DLD1 (cell line): ENCODE data around the gene INF2.
"Not testable (repeated sequence)": the region's sequence is repeated elsewhere in the genome, so short reads cannot be mapped to it uniquely, and the experiment has no call there.

Source experiments
- in situ Hi-C: cut with HindIII; loops from 2 replicates; pipeline ENCODE4 v1.10.0; 2017; ENCODE audit warnings: low sequenced_read_pairs

The INF2 gene

GRCh38 chr14:104717646-104718045, 28.2 kb downstream of the INF2 start:
- in situ Hi-C loops, result no loop called here

GRCh38 chr14:104718147-104718546, 28.7 kb downstream of the INF2 start:
- in situ Hi-C loops, result no loop called here

GRCh38 chr14:104718871-104719270, 29.5 kb downstream of the INF2 start:
- in situ Hi-C loops, result no loop called here

- in situ Hi-C loops, result no loop called here
These were observed 29.9 kb downstream of the INF2 start for GRCh38 chr14:104719343-104719742.

DNA sequence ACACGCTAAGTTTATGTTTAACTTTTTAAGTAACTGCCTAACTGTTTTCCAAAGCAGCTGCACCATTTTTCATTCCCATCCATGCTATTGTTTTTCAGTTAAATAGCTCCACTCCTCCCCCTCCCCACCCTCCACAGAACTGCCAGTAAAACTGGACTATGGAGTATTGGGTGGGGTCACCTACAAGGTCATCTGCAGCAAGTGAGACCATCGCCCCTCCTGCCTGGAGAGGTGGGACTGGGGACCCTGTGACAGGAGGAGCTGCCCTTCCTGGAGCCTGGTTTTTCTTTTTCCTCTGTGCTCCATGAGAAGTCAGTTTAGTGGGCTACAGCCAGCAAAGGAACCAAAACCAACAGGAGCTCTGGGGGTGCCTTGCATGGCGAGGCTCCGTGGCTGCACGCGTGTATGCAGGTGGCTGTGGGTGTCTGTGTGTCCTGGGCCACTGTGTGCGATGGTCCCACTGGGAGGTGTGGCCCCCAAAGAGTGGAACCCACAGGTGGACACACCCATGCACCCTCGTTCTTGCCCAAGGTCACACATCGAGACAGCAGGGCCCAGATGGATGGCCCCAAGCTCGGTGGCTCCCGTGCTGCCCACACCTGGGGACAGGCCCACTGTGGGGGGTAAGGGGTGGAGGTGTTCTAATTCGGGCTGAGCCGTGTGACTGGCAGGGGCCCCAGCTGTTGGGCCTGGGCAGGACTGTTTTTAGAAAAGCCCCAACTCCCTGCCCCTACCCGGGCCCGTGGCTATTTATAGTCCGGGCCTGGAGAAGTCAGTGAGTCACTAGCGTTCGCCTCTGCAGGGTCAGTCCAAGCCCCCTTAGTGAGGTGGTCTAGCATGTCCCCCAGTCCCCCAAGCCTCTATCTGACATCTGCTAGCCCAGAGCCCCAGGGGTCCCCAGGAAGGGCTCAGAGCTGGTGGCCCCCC, 32.4 kb downstream of the INF2 start:
- in situ Hi-C loops, result no loop called here

DNA sequence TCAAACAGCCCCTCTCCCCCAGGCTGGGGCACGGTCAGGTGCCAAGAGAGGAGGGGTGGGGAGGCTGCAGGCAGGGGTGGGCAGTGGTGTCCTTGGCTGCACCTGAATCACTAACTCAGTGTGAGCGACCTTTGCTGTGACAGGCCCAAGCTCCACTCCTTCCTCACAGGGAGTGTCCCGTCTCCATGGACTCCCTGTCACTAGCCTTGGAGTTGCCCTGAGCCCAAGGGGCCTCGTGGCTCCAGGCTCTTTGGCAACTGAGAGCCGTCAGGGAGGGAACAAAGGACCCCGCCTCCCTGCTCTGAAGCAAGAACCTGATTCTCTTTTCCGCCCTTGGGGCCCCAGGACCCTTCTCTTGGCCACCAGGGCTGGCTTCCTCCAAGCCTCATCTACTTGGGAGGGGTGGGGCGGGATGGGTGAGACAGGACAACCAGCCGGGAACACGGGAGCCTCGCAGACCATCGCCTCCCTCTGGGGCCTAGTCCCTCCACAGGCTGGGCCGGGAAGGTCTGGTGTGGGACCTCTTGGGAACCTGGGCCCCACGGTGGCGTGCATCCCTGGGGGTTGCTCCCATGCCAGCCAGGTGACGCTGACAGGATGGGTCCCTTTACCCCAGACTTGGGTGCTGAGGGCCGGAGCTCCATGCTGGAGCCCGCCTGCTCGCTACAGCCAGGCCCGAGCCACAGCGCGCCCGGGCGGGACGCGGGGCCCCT, 33.7 kb downstream of the INF2 start:
- in situ Hi-C loops, result no loop called here

DNA sequence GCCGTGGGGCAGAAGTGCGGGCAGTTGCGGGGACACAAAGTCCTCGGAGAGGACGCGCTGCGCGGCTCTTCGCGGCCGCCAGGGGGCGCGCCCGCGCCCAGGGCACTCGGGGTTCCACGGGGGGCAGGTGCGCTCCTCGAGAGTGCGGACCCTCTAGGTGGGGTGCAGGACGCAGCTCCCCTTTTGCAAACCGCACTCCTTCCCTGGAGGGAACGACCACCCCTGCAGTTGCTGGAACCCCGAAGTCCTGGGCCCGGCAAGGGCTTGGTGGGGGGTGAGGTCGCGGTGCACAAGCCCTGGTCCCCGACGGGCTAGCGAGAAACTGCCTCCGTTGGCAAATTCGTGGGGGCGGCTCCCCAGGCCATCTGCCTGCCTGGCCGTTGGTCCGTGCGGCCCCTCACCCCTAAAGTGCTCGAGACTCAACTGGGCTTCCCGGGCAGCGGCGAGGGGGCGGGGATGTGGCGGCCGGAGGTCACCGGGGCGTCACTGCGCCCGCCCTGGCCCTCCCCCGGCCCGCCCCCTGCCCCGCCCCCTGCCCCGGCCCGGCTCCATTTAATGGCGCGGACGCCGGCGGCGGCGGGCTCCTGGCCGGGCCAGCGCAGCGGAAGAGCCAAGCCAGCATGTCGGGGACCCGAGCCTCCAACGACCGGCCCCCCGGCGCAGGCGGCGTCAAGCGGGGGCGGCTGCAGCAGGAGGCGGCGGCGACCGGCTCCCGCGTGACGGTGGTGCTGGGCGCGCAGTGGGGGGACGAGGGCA, 34.4 kb downstream of the INF2 start, which contains the start of gene ADSS1:
TSS of gene ADSS1 (plus strand) at position 579 of the 756 bp plus-strand sequence. CDS start at position 621, 42 bp downstream.
- in situ Hi-C loops, result no loop called here

- in situ Hi-C loops, result no loop called here
These were observed 35.1 kb downstream of the INF2 start for GRCh38 chr14:104724407-104724980.

DNA sequence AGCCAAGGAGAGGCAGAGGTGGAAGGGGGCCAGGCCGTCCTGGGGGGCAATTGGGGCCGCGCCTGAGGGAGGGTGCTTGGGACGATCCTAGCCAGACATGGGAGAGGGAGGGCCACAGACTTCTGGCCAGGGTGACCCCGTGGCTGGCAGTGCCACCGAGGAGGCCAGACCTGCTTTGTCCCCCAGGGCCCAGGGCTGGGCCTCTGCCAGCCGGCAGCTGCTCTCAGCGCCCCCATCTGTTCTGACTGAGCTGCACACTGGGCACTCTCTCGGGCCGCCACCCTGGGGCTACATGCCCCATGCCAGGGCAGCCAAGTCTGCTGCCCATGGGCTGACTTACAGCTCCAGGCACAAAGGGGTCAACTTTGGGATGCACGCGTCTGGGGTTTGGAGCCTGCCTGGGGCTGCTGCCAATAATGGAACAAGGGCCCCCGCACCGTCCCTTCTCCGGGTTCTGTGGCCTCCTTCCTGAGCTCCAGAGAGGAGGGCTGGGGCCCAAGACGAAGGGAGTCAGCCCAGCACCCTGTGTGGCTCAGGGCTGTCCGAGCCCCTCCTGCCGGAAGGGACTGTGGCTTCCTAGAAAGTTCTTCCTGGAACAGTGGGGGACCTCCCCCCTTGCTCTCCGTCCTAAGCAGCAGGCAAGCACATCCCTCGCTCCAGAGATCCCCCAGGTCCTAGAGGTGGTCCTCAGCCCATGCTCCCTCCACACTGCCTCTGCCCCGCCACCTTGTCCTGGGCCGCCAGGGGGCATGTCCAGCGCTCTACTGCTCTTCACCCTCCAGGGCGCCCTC, 35.8 kb downstream of the INF2 start:
- in situ Hi-C loops, result no loop called here

DNA sequence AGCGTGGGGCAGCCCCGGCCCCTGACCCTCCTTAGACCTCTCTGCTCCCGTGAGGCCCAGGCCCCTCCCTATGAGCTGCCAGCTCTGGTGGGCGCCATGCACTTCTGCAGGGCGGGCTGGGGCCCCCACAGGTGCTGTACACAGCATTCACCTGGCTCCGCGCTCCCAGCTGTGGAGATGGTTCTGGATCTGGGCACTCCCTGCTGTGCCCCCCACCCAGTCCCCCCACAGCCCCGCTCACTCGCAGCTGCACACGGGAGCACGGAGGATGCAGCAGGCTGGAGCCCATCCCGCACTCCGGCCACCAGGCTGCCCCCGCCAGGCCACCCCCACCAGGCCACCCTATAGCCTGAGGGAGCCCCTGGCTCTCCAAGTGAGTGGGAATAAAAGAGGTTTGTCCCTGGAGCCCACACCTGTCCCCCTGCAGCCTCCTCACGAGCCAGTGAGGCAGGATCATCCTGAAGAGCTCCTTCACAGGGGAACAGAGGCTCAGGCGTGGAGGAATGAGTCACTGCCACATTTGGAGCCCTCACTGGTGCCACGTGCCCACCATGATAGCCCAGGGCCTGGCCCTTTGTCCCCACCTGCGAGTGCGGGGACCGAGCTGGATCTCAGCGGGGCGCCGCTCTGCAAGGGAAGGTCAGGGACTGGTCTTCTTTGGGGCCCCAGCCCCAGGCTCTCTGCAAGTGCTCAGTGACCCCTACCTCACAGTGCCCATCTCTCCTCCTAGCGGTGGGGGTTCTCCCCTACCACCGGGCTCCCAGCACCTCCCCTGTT, 36.5 kb downstream of the INF2 start:
- in situ Hi-C loops, result no loop called here

DNA sequence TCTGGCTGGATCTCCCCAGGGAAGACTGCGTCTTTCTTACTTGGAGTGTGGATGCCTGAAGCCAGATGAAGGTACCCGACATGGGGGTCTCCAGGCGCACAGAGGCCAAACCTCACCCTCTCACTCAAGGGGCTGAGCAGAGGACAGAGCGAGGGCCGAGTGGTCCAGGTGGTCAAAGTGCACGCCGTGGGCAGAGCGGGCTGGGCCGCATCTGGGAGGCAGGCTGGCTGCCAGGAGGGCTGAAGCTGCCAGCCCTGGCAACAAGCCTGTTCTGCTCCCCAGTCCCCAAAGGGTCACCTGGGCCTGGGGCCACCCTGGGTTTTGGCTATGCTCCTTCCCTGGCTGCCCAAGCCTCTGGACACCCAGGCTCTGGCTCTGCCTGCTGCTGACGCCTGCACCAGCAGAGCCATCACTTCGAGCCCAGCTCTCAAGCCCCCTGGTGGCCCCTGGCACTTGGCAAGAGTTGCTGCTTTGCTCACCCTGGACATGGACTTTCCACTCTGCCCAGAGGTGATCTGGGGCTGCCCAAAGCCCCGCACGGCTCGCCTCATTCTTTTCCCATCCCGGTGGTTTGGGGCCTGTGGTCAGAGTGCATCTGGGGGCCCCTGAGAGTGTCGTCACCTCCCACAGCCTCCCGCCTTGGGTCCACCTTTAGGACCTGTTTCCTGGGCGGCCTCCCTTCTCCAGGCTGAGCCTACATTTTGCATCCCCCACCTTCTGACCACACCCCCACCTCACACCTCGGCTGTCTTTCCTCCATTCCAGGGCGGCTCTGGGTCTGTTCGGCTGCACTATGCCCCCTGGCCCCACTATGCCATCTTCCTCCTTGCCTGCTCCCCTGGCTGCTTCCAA, 37.4 kb downstream of the INF2 start:
- in situ Hi-C loops, result no loop called here

DNA sequence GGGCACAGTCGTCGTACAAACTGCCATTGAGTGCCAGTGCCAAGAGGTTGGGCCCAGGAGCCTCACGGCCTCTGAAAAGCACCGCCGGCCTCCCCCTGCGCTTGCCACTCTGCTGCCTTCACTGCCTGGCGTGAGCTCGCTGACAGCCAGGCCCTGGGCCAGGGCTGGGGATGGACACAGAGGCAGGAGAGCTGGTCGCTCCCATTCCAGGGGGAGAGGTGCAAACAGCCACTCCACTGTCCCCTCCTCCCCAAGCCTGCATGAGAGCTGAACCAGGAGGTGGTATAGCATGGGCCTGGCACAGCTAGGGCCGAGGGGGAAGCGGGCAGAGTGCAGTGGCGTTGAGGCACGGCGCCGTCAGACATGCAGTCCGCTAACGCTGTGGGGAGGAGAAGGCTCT, 39.2 kb downstream of the INF2 start:
- in situ Hi-C loops, result no loop called here

DNA sequence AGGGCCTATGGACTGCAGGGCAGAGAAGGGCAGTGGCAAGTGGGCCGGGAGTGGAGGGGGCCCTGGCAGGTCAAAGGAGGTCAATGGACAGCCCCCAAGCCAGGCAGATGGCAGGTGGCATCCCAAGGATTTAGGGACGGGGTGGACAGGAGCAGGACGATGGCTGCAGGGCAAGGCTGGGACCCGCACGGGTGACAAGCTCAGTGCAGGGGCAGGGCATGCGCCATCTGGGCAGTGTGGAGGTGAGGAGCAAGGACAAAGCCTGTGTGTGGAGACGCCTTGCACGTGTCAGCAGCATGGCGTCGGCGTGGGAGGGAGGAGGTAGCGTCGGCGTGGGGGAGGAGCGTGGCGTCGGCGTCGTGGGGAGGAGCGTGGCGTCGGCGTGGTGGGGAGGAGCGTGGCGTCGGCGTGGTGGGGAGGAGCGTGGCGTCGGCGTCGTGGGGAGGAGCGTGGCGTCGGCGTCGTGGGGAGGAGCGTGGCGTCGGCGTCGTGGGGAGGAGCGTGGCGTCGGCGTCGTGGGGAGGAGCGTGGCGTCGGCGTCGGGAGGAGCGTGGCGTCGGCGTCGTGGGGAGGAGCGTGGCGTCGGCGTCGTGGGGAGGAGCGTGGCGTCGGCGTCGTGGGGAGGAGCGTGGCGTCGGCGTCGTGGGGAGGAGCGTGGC, 39.9 kb downstream of the INF2 start:
- in situ Hi-C loops, result not testable (repeated sequence)

DNA sequence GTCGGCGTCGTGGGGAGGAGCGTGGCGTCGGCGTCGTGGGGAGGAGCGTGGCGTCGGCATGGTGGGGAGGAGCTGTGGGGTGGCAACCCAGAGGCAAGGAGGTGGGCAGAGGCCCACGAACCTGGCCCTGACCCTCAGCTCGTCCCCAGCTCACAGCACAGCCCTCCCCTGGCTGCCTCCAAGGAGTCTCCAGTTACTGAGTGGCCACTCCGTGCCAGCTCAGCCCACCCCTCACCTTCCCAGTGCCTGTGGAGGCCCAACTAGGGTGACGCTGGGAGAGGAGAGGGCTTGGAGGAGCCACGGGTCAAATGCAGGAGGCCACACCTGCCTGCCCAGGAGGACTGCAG, 40.4 kb downstream of the INF2 start:
- in situ Hi-C loops, result no loop called here

DNA sequence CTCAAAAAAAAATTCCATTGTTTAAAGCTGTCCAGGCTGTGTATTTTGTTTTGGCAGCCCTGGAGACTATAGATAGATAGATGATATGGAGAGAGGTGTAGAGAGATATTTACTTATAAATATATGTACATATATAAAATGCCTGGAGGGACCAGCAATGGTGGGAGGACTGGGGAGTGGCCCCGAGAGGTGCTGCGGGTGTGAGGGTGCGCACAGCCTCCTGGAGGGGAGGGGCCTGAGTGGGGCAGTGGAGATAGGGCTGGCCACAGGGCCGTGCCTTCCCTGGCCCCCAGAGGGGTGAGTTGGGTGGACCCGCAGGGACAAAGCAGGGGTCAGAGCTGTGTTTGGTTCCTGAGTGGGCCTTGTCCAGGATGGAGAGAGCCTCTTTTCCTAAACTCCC, 41.1 kb downstream of the INF2 start:
- in situ Hi-C loops, result no loop called here

DNA sequence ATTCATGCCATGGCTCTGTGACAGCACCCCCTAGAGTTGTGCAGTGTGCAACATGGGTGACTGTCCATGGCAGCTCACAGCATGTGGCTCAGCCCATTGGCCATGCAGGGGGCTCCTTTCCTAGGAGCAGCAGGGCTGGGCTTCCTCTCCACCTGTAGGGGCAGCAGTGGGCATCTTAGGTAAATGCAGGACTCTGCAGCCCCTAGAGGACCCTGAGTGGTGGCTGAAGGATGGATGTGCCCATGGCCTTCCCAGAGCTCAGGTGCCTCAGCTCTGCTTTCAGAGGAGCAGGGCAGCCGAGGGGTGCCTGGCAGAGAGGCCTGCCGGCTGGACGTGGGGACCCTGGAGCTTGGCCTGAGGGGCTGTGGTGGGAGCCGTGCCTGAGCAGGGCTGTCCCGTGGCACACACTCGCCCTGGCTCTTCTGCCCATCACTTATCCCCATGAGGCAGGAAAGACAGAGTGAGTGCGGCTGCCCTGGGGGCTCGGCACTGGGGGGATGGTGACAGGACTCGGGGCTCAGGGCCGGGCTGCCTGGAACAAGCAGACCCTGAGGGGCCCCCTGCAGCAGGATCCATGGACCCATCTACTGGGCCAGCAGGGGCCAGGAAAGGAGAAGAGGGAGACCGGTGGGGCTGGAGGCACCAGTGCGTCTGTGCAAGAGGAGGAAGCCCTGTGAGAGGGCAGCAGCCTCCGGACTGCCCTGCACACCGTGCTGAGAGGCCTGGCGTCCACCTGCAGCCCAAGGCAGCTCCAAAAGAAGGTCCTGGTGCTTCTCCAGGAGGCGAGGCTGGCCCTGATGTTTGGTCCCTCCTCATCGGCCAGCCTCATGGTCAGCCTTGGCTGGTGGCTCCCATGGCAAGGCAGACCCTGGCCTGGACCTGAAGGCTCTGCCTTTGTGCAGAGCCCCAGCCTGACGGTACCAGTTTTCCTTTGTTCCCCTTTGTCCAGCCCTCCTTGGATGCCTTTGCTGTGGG, 42.2 kb downstream of the INF2 start:
- in situ Hi-C loops, result no loop called here

DNA sequence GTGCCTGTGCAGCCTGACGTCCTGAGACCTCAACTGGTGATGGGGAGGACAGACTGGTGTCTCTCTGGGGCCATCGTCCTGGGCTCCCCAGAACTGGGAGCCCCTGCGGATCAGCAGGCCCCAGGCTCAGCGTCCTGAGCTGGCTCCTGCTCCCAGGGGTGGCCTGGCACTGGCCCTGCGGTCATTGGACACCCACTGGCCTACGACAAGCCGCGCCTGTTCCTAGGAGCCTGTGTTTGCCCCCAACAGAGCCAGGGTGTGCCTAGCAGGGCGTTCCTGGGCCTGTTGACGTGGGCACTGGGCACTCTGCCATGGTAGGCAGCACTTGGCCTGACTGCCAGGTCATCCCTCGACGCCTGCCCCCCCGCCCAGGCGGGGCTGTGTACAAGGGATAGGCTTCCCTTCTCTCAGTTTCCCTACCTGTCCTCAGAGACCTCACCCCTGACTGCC, 43.0 kb downstream of the INF2 start:
- in situ Hi-C loops, result no loop called here
